WTC11 (cell line): ENCODE results near the gene PREX1. TPM values are rescaled to one million over a fixed set of nuclear protein-coding genes. Genes with fewer than 3 reads are reported as not detected.

Source experiments
- ATAC-seq: fragments of 200-7000 bp; cut with Tn5 transposase; 2 replicates; pipeline ENCODE4 v1.10.0; 2021; ENCODE audit warnings: mild to moderate bottlenecking, moderate library complexity
- CTCF ChIA-PET: fragments of 300-600 bp; sonication (Branson Sonifier 250); formaldehyde crosslinking; loops from one replicate; lab custom pipeline; 2021; ENCODE audit warnings: antibody characterized with exemption; lab: Charles Lee
- POLR2A ChIA-PET: fragments of 350-600 bp; sonication (Branson Sonifier 250); formaldehyde crosslinking; loops from one replicate; lab custom pipeline; 2021; ENCODE audit warnings: antibody characterized with exemption; lab: Charles Lee
- DNase-seq: peaks from one replicate; pipeline ENCODE4 v3.0.0; 2021; ENCODE audit warnings: low spot score
- H3K27ac Mint-ChIP-seq: 2 replicates; pipeline ENCODE4 v1.8.0; 2021; ENCODE audit warnings: mixed read lengths
- H3K27me3 Mint-ChIP-seq: 2 replicates; pipeline ENCODE4 v1.8.0; 2021; ENCODE audit warnings: low read depth, mild to moderate bottlenecking, moderate library complexity, mixed read lengths
- H3K36me3 Mint-ChIP-seq: 2 replicates; pipeline ENCODE4 v1.8.0; 2021; ENCODE audit warnings: mixed read lengths
- H3K4me1 Mint-ChIP-seq: 2 replicates; pipeline ENCODE4 v1.8.0; 2022; ENCODE audit warnings: mixed read lengths
- H3K4me3 Mint-ChIP-seq: 2 replicates; pipeline ENCODE4 v1.8.0; 2021; ENCODE audit warnings: mild to moderate bottlenecking, moderate library complexity, mixed read lengths
- H3K9me3 Mint-ChIP-seq: 2 replicates; pipeline ENCODE4 v1.8.0; 2021; ENCODE audit warnings: mixed read lengths
- ESRRA ChIP-seq: sonication (generic); formaldehyde crosslinking; IDR thresholded peaks from 2 replicates; pipeline ENCODE4 v1.8.1; 2022; ENCODE audit warnings: mild to moderate bottlenecking, missing genetic modification reagents, borderline replicate concordance
- HMGA2 ChIP-seq: fragments of 250-450 bp; sonication (Bioruptor Pico); IDR thresholded peaks from 2 replicates; pipeline ENCODE4 v1.4.0; 2021; ENCODE audit warnings: mild to moderate bottlenecking, moderate library complexity
- NFE2L1 ChIP-seq: sonication (generic); formaldehyde crosslinking; IDR thresholded peaks from 2 replicates; pipeline ENCODE4 v1.8.1; 2023; ENCODE audit warnings: missing genetic modification reagents
- ZNF138 ChIP-seq: sonication (generic); formaldehyde crosslinking; conservative IDR thresholded peaks from 2 replicates; pipeline ENCODE4 v1.8.1; 2022; ENCODE audit warnings: mild to moderate bottlenecking, moderate library complexity, missing genetic modification reagents
- ZNF396 ChIP-seq: fragments of 250-450 bp; sonication (Bioruptor Pico); IDR thresholded peaks from 2 replicates; pipeline ENCODE4 v1.8.0; 2021; ENCODE audit warnings: mild to moderate bottlenecking, moderate library complexity, borderline replicate concordance
- ZNF416 ChIP-seq: fragments of 250-450 bp; sonication (Bioruptor Pico); IDR thresholded peaks from 2 replicates; pipeline ENCODE4 v1.9.0; 2021; ENCODE audit warnings: mild to moderate bottlenecking, inconsistent platforms
- total RNA-seq: library from RNA; stranded (reverse); gene quantifications from 3 replicates; pipeline ENCODE4 v1.2.3, GENCODE V29; 2021
- TF ChIP-seq, protein P1 (sequence below): fragments of 250-450 bp; sonication (Bioruptor Pico); IDR thresholded peaks from 2 replicates; pipeline ENCODE4 v1.9.0; 2021; ENCODE audit warnings: mild to moderate bottlenecking
- TF ChIP-seq, protein P2 (sequence below): sonication (generic); formaldehyde crosslinking; IDR thresholded peaks from 2 replicates; pipeline ENCODE4 v1.8.1; 2023; ENCODE audit warnings: mild to moderate bottlenecking, moderate library complexity, missing genetic modification reagents
- TF ChIP-seq, protein P3 (sequence below): sonication (generic); formaldehyde crosslinking; IDR thresholded peaks from 2 replicates; pipeline ENCODE4 v1.8.0; 2022; ENCODE audit warnings: missing genetic modification reagents
- TF ChIP-seq, protein P4 (sequence below): fragments of 250-450 bp; sonication (Bioruptor Pico); IDR thresholded peaks from 2 replicates; pipeline ENCODE4 v1.8.0; 2021; ENCODE audit warnings: mild to moderate bottlenecking
- TF ChIP-seq, protein P5 (sequence below): sonication (generic); formaldehyde crosslinking; IDR thresholded peaks from 2 replicates; pipeline ENCODE4 v1.8.0; 2022; ENCODE audit warnings: mild to moderate bottlenecking, missing genetic modification reagents
- TF ChIP-seq, protein P6 (sequence below): sonication (generic); formaldehyde crosslinking; IDR thresholded peaks from 2 replicates; pipeline ENCODE4 v1.8.1; 2022; ENCODE audit warnings: mild to moderate bottlenecking, moderate library complexity, missing genetic modification reagents
- TF ChIP-seq, protein P7 (sequence below): sonication (generic); formaldehyde crosslinking; IDR thresholded peaks from 2 replicates; pipeline ENCODE4 v1.8.1; 2022; ENCODE audit warnings: low read depth, mild to moderate bottlenecking, moderate library complexity, missing genetic modification reagents, borderline replicate concordance

The PREX1 gene
- total RNA-seq, 1 experiment from 2014 or later = 17.3 TPM

DNA sequence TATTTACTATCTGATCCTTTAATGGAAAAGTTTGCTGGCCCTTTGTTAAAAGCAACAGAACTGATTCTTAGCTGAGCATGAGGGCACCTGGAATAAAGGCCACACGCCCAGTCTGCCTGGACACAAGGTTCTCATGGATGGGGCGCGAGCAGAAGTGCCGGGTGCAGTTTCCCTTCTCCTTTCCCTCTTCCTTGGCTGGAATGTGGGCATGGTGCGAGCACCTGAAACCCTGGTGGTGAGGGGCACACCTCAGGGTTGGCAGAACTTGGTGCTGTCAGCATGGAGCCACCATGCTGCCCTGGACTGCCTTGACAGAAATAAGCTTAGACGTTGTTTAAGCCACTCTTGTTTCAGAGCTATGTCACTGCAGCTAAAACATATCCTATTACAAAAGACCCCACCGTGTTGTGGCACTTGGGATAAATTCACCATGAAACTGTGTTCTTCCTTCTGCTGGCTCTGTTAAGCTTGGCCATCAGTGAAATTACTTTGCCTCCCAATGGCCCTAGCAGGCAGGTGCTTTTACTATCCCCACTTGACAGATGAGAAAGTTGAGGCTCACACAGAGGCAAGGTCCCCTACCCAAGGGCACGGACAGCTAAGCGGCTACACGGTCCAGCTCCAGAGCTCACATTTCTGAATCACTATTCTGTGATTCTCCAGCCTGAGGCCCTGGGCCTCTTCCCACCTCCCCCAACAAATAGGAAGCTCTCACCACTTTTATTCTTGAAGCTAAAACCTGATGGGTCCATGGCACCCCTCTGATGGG is 115.9 kb downstream of the PREX1 start:
- POLR2A ChIA-PET = no interaction called here
- 0 out of 2 replicates have a peak, but pooled peaks cover 3% of the 10 kb centered on the region for H3K4me1 Mint-ChIP-seq
- H3K27ac Mint-ChIP-seq = no peak overlapping the region
- DNase-seq (no peak), ATAC-seq (no peak)
- no peaks in the 10 kb centered on the region for H3K36me3 Mint-ChIP-seq
- no peak overlapping the region for H3K4me3 Mint-ChIP-seq
- no peaks in the 10 kb centered on the region for H3K27me3 Mint-ChIP-seq
- H3K9me3 Mint-ChIP-seq = no peaks in the 10 kb centered on the region
- CTCF ChIA-PET = interaction anchor here (1.3 kb wide), 1 partner anchor 54 kb away, joined by 7 read pairs; no protein-coding TSS in a partner anchor
- TF ChIP-seq ZNF416 (CRISPR knock-in tag) (no peak), ZNF396 (CRISPR knock-in tag) (no peak), HMGA2 (CRISPR knock-in tag) (no peak), ZNF138 (CRISPR knock-in tag) (no peak), NFE2L1 (CRISPR knock-in tag) (no peak), ESRRA (CRISPR knock-in tag) (no peak)
- TF ChIP-seq, protein P1, sequence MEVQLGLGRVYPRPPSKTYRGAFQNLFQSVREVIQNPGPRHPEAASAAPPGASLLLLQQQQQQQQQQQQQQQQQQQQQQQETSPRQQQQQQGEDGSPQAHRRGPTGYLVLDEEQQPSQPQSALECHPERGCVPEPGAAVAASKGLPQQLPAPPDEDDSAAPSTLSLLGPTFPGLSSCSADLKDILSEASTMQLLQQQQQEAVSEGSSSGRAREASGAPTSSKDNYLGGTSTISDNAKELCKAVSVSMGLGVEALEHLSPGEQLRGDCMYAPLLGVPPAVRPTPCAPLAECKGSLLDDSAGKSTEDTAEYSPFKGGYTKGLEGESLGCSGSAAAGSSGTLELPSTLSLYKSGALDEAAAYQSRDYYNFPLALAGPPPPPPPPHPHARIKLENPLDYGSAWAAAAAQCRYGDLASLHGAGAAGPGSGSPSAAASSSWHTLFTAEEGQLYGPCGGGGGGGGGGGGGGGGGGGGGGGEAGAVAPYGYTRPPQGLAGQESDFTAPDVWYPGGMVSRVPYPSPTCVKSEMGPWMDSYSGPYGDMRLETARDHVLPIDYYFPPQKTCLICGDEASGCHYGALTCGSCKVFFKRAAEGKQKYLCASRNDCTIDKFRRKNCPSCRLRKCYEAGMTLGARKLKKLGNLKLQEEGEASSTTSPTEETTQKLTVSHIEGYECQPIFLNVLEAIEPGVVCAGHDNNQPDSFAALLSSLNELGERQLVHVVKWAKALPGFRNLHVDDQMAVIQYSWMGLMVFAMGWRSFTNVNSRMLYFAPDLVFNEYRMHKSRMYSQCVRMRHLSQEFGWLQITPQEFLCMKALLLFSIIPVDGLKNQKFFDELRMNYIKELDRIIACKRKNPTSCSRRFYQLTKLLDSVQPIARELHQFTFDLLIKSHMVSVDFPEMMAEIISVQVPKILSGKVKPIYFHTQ = no peak
- TF ChIP-seq, protein P2, sequence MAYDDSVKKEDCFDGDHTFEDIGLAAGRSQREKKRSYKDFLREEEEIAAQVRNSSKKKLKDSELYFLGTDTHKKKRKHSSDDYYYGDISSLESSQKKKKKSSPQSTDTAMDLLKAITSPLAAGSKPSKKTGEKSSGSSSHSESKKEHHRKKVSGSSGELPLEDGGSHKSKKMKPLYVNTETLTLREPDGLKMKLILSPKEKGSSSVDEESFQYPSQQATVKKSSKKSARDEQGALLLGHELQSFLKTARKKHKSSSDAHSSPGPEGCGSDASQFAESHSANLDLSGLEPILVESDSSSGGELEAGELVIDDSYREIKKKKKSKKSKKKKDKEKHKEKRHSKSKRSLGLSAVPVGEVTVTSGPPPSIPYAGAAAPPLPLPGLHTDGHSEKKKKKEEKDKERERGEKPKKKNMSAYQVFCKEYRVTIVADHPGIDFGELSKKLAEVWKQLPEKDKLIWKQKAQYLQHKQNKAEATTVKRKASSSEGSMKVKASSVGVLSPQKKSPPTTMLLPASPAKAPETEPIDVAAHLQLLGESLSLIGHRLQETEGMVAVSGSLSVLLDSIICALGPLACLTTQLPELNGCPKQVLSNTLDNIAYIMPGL (CRISPR knock-in tag) = no peak
- TF ChIP-seq, protein P3, sequence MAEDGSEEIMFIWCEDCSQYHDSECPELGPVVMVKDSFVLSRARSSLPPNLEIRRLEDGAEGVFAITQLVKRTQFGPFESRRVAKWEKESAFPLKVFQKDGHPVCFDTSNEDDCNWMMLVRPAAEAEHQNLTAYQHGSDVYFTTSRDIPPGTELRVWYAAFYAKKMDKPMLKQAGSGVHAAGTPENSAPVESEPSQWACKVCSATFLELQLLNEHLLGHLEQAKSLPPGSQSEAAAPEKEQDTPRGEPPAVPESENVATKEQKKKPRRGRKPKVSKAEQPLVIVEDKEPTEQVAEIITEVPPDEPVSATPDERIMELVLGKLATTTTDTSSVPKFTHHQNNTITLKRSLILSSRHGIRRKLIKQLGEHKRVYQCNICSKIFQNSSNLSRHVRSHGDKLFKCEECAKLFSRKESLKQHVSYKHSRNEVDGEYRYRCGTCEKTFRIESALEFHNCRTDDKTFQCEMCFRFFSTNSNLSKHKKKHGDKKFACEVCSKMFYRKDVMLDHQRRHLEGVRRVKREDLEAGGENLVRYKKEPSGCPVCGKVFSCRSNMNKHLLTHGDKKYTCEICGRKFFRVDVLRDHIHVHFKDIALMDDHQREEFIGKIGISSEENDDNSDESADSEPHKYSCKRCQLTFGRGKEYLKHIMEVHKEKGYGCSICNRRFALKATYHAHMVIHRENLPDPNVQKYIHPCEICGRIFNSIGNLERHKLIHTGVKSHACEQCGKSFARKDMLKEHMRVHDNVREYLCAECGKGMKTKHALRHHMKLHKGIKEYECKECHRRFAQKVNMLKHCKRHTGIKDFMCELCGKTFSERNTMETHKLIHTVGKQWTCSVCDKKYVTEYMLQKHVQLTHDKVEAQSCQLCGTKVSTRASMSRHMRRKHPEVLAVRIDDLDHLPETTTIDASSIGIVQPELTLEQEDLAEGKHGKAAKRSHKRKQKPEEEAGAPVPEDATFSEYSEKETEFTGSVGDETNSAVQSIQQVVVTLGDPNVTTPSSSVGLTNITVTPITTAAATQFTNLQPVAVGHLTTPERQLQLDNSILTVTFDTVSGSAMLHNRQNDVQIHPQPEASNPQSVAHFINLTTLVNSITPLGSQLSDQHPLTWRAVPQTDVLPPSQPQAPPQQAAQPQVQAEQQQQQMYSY = no peak
- TF ChIP-seq, protein P4, sequence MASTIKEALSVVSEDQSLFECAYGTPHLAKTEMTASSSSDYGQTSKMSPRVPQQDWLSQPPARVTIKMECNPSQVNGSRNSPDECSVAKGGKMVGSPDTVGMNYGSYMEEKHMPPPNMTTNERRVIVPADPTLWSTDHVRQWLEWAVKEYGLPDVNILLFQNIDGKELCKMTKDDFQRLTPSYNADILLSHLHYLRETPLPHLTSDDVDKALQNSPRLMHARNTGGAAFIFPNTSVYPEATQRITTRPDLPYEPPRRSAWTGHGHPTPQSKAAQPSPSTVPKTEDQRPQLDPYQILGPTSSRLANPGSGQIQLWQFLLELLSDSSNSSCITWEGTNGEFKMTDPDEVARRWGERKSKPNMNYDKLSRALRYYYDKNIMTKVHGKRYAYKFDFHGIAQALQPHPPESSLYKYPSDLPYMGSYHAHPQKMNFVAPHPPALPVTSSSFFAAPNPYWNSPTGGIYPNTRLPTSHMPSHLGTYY (CRISPR knock-in tag) = no peak
- TF ChIP-seq, protein P5, sequence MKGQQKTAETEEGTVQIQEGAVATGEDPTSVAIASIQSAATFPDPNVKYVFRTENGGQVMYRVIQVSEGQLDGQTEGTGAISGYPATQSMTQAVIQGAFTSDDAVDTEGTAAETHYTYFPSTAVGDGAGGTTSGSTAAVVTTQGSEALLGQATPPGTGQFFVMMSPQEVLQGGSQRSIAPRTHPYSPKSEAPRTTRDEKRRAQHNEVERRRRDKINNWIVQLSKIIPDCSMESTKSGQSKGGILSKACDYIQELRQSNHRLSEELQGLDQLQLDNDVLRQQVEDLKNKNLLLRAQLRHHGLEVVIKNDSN (CRISPR knock-in tag) = no peak
- TF ChIP-seq, protein P6, sequence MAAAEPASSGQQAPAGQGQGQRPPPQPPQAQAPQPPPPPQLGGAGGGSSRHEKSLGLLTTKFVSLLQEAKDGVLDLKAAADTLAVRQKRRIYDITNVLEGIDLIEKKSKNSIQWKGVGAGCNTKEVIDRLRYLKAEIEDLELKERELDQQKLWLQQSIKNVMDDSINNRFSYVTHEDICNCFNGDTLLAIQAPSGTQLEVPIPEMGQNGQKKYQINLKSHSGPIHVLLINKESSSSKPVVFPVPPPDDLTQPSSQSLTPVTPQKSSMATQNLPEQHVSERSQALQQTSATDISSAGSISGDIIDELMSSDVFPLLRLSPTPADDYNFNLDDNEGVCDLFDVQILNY (CRISPR knock-in tag) = no peak
- TF ChIP-seq, protein P7, sequence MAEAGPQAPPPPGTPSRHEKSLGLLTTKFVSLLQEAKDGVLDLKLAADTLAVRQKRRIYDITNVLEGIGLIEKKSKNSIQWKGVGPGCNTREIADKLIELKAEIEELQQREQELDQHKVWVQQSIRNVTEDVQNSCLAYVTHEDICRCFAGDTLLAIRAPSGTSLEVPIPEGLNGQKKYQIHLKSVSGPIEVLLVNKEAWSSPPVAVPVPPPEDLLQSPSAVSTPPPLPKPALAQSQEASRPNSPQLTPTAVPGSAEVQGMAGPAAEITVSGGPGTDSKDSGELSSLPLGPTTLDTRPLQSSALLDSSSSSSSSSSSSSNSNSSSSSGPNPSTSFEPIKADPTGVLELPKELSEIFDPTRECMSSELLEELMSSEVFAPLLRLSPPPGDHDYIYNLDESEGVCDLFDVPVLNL = no peak
